RPMI8226 (cell line): Measurements from ENCODE around the gene SGK2.

Experiments used
- DNase-seq: peaks from one replicate; pipeline ENCODE4 v3.0.0-alpha.2; 2015

SGK2 gene

DNA sequence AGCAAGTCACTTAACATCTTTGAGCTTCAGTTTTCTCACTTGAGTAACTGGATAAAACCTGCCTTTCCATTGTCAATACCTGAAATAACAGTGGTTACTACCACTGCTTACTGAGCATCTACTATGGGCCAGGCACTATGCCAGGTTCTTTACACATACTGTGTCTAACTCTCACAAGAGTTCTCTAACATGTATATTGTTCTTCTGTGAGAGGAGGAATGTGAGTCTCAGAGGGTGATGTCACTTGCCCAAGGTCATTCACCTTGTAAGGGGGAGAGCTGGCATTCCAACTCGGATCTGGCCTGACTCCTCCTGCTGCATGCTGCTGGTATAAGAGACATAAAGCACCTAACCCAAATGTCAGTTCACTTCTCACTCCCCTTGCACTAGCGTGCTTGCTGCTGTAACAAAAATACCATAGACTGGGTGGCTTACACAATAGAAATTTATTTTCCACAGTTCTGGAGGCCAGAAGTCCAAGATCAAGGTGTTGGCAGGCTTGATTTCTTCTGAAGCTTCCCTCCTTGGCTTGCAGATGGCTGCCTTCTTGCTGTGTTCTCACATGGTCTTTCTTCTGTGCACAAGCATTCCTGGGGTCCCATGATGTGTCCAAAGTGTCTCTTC is 21.9 kb upstream of the SGK2 start:
- no peak for DNase-seq

DNA sequence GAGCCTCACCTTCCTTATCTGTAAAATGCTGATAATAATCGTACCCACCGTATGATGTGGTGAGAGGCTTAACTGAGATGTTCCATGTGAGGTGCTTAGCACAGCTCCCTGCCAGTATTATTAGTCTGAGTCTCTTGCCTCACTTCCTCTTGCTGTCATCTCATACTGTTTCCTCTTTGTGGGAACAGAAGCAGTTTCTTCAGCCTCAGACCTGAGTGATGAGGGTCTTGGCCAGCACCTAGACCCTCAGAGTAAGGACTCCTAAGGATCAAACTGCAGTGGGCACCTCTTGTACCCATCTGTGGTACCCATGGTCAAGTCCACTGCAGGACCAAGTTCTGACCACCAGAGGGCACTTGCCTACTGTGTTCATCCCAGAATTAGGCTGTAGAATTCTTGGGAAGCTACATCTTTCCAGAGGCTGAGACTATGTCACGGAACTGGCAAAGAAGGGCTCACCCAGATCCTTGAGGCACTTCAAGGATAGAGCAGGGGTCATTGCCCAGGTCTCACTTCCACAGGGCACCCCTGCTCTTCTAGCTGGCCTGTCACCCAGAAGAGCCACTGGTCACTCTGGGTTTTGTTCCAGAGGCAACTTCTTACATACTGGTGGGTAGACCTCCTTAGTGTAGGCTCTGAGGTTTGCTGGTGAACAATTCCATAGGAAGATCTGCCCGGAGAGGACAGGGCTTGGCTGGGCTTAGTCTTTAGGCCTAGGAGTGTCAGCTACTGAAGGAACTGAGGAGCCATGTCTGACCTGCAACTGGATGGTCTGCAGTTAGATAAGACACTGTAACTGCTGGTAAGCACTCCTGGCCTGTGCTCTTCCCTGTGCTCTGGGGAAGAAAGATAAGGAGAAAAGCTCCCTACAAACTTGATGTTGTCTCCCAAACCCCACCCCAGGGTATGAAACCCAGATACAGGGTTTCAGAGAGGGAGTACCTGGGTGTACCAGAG is 20.6 kb upstream of the SGK2 start:
- peak; percentile 58 for DNase-seq

DNA sequence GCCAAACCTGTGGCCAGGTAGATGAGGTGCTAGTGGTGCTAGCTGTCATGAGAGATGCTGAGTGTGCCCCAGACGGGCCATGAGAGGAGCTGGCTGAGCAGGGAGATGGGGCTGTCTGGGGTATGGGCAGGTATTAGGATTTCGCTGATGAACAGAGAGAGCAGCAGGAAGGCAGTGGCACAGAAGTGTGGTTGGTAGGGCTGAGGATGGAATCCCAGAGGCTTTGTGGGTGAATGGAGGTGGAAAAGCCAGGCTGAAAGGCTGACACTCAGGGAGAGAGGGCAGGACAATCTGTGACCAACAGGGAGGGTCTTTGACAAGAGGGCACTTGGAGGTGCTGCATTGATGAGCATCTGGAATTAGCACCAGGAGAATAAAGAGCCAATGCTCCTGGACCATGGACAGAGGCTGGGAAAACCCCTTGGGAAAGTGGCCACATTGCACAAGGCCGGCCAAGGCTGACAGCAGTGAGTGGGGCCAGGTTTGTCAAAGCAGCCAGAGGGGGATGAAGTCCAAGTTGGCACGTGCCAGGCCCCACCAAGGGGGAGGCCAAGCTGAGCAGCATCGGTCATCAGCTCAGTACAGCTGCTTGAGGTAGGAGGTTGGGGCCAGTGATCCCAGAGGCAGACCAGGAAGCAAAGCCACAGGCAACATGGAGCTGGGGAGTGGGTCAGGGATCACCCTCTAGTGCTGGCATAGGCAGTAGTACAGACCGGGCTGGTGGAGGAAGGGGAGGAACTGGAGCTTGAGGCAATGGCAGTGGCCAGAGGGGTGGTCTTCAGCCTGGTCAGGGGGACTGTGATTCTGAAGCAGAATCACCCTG is 19.7 kb upstream of the SGK2 start:
- DNase-seq = no peak

DNA sequence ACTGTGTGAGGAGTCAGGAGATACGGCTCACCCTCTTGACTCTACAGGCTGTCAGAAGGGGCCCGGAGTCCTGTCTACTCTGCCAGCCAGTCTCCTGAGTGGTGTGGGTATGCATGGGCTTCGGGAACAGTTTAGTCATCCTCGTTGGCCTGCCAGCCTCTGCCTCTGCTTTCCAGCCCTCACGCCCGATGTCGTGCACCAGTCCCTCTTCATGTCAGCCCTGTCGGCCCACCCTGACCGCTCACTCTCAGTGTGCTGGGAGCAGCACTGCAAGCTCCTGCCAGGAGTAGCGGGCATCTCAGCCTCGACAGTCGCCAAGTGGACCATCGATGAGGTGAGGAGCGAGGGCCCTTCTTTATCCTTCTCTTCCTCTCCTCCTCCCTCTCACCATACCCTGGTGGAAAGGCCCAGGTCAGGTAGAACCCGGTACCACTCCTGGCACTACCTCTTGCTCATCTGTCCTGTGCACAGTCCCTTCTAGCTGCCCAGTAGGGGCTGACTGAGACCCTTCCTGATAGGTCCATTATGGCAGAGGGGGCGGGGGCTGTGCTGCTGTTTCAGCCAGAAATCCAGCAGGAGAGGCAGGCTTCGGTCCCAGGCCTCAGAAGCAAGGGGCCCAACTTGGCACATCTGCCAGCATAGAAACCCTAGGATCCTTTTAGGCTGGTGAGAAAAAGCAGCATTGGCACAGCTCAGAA is 18.7 kb upstream of the SGK2 start:
- no peak for DNase-seq

DNA sequence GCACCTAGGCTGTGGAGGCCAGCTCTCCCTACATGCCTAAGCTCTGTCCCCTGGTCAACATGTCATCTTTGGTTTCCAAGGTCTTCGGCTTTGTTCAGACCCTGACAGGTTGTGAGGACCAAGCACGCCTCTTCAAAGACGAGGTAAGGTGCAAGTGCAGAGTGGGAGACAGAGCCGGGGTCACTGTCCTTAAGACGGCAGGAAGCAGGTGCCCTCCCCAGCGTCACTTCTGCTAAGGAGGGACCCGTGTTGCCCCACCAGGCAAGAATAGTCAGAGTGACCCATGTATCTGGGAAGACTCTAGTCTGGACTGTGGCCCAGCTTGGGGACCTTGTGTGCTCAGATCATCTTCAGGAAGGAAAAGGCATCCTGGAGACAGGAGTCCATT is 18.2 kb upstream of the SGK2 start:
- no peak for DNase-seq

DNA sequence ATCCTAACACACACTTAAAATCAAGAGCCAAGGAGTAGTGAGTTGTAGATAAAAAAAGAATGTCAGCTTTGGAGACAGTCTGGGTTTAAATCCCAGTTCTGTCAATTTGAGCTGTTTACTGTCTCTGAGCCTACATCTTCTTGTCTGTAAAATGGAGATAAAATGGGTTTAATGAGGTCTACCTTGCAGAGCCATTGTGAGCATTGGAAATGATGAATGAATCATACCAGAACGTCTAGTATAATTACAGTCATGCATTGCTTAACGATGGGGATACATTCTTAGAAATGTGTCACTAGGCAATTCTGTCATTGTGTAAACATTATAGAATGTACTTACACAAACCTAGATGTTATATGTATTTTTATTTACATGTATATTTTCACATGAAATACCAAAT is 17.6 kb upstream of the SGK2 start:
- no peak for DNase-seq

DNA sequence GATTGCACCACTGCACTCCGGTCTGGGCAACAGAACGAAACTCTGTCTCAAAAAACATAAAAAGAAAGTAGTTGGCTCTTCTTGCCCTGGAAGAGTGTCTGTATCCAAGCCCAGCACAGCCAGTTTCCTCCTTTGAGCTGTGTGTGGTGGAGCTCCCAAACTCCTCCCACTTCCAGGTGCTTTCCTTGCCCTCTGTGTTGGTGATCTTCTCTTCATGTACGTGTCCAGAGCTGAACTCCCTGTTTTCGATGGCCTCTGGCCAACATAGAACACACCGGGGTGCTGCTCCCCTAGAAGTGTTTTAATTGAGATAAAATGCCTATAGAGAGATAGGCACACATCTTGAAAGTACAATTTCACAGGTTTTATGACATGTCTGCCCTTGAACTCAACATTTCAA is 16.7 kb upstream of the SGK2 start:
- DNase-seq = no peak

DNA sequence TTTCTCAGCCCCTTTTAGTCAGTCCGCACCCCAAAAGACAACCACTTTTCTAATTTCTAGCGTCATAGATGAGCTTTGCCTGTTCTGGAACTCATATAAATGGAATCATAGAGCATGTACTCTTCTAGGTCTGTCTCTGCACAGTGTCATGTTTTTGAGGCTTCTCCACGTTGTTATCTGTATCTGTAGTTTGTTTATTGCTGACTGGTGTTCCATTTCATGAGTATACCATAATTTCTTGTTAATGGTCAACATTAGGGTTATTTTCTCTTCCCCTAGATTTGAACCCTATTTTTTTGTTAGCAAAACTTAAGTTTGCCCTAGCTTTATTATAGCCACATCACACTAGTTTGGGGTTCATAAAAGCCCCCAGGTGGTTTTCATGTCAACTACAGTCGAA is 16.2 kb upstream of the SGK2 start:
- no peak for DNase-seq

DNA sequence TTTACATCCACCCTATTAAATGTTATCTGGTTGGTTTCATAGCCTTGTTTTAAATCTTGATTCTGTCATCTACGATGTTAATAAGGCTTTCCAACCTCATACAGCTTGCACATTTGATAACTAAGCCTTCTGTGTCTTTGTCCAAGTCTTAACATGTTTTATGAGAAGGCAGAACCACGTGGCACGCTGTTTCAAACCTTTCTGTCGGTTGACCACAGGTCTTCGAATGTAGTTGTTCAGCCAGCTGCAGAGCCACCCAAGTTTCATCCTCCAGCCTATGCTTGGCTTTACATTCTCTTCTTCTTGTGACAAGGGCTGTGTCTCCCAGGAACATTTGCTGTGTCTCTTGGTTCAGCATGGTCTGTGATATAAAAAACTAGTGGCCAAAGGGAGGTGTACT is 15.7 kb upstream of the SGK2 start:
- no peak for DNase-seq

DNA sequence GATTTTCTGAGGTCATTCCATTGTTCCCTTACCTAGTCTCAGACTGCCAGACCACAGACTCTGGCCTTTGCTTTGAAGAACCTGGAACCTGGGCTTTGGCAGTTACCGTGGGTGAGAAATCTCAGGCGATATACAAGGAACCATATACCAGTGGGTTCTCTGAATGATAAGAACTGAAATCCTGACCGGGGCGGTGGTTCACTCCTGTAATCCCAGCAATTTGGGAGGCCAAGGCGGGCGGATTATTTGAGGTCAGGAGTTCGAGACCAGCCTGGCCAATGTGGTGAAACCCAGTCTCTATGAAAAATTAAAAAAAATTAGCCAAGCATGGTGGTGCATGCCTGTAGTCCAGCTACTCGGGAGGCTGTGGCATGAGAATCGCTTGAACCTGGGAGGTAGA is 14.3 kb upstream of the SGK2 start:
- DNase-seq = no peak

DNA sequence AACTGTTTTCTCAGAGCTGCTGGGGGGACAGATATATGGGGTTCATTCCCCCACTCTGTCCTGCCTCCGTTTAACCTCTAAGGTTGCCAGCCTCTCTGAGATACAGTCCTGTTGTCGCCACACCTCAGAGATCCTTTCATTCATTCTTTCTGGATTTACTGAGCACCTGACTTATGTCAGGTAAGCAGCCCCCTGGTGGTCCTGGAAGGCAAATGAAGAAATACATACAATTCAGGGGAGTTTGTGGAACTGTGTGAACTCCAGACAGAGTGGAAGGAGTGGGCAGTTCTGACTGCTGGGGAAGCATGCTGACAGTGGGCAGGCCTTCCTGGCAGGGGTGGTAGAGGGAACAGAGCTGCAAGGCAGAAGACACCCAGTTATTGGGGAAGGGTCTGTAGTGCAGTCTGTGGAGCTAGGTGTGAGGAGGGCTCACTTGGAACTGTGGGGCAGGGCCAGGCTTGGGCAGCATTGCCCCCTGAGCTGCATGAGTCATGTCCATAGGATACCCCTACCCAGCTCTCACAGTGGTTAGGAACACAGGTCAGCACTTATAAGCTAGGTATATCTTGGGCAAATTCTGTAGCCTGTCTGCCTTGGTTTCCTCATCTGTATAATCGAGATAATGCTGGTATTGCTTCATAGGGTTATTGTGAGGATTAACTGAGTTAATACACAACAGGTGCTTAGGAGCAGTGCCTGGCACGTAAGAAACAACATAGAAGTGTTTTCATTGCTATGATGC is 12.8 kb upstream of the SGK2 start:
- DNase-seq = no peak

DNA sequence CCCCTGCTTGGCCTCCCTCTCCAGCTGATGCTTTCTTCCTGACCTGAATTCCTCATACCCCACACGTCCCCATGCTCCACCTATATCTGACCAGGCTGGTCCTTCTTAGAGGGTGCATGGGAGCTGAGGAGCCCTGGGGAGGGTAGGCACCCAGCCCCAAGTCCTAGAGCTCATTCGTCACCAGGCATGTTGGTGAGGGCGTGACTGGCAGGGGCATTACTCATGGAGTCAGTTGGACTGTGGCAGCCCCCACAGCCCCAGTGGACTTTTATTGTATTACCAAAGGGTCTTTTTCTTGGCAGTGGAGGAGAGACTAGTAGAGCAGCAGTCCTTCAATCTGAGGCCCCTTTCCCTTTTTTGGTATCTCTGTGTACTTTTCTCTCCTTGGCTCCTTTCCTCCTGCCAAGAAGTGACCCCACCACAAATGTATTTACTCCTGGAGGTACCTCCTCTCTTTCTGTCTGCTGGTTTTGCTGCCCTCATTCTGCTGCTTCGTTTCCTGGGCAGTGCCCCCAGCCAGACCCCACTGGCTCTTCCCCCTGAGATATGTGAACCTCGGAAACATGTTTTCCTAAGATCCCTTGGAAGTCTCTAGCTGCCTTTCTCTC is 10.4 kb upstream of the SGK2 start:
- DNase-seq = no peak

DNA sequence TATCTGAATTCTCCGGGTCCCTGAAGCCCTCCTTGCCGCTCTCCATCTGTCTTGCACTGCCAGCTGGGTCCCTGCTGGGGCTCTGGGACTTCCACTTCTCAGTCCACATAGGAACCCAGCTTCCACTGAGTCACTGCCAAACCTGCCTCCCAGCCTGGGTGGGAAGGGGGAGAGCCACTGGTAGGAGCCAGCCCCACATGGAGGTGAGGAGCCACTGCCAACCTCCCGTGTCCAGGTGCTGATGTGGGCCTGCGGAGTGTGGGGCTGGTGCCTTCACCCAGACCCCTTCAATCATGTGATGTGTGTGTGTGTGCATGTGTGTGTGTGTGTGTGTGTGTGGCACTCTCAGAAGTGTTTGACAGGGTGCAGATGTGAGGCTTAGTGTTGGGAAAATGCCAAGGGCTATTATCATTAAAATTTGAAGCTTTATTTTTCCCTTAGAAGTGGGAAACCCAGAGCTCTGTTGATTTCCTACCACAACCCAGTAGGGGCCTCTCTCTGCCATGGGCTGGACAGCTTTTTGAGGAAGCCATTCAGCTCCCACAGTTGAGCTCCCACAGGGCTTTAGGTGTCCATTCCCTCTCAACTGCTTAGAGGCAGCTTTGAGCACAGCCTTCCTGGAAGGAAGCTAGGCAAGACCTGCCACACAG is 9.3 kb upstream of the SGK2 start:
- DNase-seq = no peak

DNA sequence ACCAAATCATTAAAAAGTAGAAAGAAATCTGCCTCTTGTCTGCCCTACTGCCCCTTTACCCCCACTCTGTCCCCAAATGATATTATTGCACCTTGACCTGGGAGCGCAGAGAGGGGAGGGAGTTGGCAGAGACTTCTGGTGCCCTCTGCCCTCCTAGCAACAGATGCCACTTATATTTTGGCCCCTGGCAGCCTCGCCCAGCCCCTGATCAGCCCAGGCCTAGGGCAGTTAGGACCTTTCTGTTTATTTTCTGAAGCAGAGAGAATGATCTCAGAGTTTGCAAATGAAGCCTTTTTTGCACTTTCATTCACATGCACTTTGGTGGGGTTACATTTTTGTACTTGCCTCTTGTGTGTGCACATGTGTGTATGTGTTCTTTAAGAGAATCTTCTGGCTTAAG is 8.4 kb upstream of the SGK2 start:
- no peak for DNase-seq

DNA sequence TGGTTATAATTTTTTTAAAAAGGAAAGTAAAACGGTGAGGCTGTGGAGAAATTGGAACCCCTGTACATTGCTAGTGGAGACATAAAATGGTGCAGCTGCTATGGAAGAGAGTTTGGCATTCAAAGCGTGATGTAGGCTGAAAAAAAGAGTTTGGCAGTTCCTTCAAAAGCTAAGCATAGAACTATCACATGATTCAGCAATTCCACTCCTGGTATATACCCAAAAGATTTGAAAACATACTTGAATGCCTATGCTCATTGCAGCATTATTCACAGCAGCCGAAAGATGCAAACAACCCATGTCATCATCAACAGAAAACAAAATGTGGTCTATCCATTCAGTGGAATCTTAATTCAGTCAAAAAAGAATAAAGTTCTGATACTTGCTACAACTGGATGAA is 4.5 kb upstream of the SGK2 start:
- DNase-seq = no peak

DNA sequence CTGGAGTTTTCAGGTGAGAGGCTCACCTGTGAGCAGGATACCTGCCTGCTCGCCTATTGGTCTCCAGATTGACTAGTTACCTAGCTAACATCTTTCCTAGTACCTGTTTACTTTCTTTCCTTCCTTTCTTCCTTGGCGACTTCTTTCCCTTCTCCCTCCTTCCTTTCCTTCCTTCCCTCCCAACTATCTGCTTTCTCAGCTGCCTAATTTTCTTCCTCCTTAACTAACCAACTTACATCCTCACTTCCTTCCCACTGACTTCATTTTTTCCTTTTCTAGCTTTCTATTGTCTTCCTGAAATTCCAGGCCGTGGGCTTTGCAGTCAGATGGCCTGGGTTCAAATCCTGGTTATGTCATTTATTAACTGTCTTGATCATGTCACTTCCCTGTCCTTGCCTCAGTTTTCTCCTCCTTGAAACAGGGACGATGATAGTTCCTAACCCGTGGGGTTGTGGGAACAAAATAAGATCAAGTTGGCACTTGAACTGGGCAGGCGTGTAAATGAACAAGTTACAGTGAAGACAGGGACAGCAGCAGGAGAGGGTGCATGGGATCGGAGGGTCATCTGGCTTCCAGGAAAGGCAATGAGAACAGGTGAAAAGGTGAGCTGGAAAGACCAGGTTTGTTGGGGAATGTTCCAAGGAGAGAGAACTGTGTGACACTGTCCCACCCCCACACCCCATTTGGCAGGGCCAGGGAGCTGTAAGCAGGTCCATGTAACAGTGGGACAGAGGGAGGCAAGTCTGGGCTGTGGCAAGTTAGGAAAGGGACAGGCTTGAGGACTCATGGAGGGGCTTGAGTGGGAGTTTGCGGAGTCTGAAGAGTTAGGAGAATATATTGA is 540 bp downstream of the SGK2 start:
- DNase-seq = no peak

DNA sequence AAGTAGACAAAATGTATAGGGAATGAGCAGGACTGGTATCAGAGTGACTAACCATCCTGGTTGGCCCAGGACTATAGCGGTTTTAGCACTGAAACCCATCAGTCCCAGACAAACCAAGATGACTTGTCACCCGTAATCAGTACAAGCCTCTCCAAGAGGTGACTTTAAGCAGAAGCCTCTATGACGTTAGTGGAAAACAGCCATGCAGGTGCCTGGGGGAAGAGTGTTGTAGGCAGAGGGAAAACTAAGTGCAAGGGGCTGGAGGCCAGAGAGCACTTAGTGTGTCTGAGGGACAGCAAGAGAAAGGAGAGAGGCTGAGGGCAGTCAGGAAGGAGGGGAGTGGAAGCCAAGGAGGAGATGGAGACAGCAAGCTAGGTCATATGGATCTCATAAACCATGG is 2.1 kb downstream of the SGK2 start:
- DNase-seq = no peak

DNA sequence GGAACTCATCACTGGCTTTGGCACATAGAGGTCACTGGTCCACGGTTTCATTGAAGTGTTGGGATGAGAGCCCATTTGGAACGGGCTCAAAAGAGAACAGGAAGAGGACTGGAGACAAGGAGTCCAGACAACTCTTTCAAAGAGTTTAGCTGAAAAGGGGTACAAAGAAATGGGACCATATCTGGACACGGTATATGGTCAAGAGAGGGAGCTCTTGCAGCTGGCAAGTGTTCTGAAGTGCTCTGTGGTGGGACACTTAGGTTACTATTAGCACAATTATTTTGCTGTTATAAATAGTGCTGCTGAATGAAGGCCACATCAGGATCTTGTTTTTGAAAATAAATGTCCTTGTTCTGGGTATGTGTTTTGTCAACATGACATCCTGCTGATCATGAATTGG is 4.6 kb downstream of the SGK2 start:
- no peak for DNase-seq

DNA sequence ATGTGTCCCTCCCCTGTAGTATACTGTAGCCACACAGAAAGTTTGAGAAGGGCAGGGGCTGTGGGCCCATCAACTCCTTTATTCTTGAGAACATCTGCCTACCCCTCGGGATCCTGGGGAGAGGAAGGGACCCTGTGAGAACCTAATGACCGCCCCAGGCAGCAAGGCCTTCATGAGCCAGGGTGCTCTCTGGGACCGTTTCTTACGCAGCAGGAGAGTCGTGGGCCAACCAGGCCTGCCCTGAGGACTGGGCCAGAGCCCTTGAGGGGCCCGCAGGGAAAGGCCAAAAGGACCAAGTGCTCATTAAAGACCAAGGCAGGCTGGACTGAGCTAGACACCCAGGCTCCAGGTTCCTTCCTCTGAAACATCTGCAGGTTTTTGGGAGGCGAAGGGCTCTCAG is 5.2 kb downstream of the SGK2 start:
- DNase-seq = no peak

DNA sequence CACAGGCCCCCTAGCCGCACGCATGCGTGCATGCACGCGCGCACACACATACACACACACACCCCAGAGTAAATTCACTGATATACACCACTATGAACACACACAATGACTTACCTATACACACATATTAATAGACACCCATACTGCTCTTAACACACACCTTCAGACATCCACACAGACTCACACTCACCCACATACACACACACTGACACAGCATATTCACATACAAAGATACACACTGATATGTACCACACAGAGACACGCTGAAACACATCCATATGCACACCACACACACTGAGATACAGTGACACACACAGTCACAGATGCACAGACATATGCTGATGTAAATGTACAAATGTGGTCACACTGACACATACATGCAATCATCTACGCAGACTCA is 5.6 kb downstream of the SGK2 start:
- DNase-seq = no peak
